GM12878 (cell line): Measurements from ENCODE around the gene HECTD3. TPM values are rescaled to one million over a fixed set of nuclear protein-coding genes. Genes with fewer than 3 reads are reported as not detected.
"Not testable (repeated sequence)": the region's sequence is repeated elsewhere in the genome, so short reads cannot be mapped to it uniquely, and the experiment has no call there.

Experiments
- ATAC-seq: fragments of 200-7000 bp; cut with Tn5 transposase; 3 replicates; pipeline ENCODE4 v1.9.1; 2020; ENCODE audit warnings: mild to moderate bottlenecking, moderate library complexity
- BruUV-seq: library from RNA; stranded (reverse); fragments of 400-500 nt; replicated peaks from 2 replicates; lab custom pipeline; 2021; lab: Mats Ljungman, UMichigan
- CTCF ChIA-PET: fragments of 300-600 bp; sonication (Branson Sonifier 250); formaldehyde crosslinking; extraction: SDS; loops from one replicate; lab custom pipeline; 2021; ENCODE audit warnings: inconsistent platforms; lab: Yijun Ruan, JAX
- POLR2A ChIA-PET: fragments of 350-600 bp; formaldehyde crosslinking; extraction: SDS; loops from one replicate; lab custom pipeline; 2021; ENCODE audit warnings: inconsistent platforms; lab: Charles Lee
- RAD21 ChIA-PET: fragments of 300-600 bp; sonication (Branson Sonifier 250); formaldehyde crosslinking; loops from one replicate; lab custom pipeline; 2023; ENCODE audit warnings: antibody characterized with exemption; ENCODE audit not compliant: unreplicated experiment; lab: Charles Lee
- SMC1A ChIA-PET: fragments of 300-600 bp; sonication (Branson Sonifier 250); formaldehyde crosslinking; loops from one replicate; lab custom pipeline; 2023; ENCODE audit not compliant: unreplicated experiment, uncharacterized antibody; lab: Charles Lee
- DNase-seq: peaks from one replicate; pipeline ENCODE4 v3.0.0-alpha.2; 2011; ENCODE audit warnings: low read depth, low spot score
- FAIRE-seq: peaks from 3 replicates; lab custom pipeline; 2011; peaks lifted over from hg19 to GRCh38; lab: Jason Lieb, UNC
- H2AFZ ChIP-seq: 2 replicates; pipeline ENCODE4 v1.6.0; 2011; ENCODE audit warnings: low read depth, low read length, control low read depth; ENCODE audit not compliant: control insufficient read depth
- H3K27ac ChIP-seq: 2 replicates; pipeline ENCODE4 v1.5.1; 2011; ENCODE audit warnings: control low read depth; ENCODE audit not compliant: control insufficient read depth, insufficient read depth
- H3K27me3 ChIP-seq, 2 experiments: replicated peaks in 1 of 2; 2 replicates each; pipeline versions ENCODE4 v1.6.0 to v1.6.1; 2011; ENCODE audit warnings: low read length in 1 of 2; ENCODE audit not compliant: control insufficient read depth in 2 of 2, insufficient read depth in 2 of 2
- H3K36me3 ChIP-seq, 2 experiments: 2 replicates each; pipeline ENCODE4 v1.5.1; 2011; ENCODE audit warnings: low read length in 1 of 2; ENCODE audit not compliant: control insufficient read depth in 2 of 2, insufficient read depth in 2 of 2
- H3K4me1 ChIP-seq: 2 replicates; pipeline ENCODE4 v1.6.1; 2011; ENCODE audit warnings: mild to moderate bottlenecking, low read length, moderate library complexity, mixed read lengths; ENCODE audit not compliant: control insufficient read depth, insufficient read depth
- H3K4me2 ChIP-seq: 2 replicates; pipeline ENCODE4 v1.6.0; 2011; ENCODE audit warnings: control low read depth; ENCODE audit not compliant: control insufficient read depth, insufficient read depth
- H3K4me3 ChIP-seq: fragments of 200-600 bp; sonication (generic); 2 replicates; pipeline ENCODE4 v1.5.1; 2016
- H3K79me2 ChIP-seq: 2 replicates; pipeline ENCODE4 v1.6.0; 2011; ENCODE audit warnings: low read length; ENCODE audit not compliant: control insufficient read depth, insufficient read depth
- H3K9ac ChIP-seq: 2 replicates; pipeline ENCODE4 v1.8.0; 2011; ENCODE audit warnings: low read length, control low read depth, mixed read lengths; ENCODE audit not compliant: control insufficient read depth, insufficient read depth
- H3K9me3 ChIP-seq: replicated peaks from 3 replicates; pipeline ENCODE4 v1.5.1; 2011; ENCODE audit warnings: mild to moderate bottlenecking, low read length; ENCODE audit not compliant: control insufficient read depth, insufficient read depth
- H4K20me1 ChIP-seq: 2 replicates; pipeline ENCODE4 v1.6.0; 2011; ENCODE audit not compliant: control insufficient read depth, insufficient read depth
- WGBS: methylation state at CpG from one replicate; pipeline ENCODE4 v1.1.6; 2016; ENCODE audit warnings: low lambda C conversion rate; ENCODE audit not compliant: insufficient replicate concordance, insufficient coverage; ENCODE audit errors: missing lambda C conversion rate; 5-methylcytosine and 5-hydroxymethylcytosine counted together
- in situ Hi-C: fragments of 300-500 bp; cut with MboI; formaldehyde crosslinking; loops from 9 replicates; pipeline ENCODE4 v1.14.3; 2018; ENCODE audit warnings: mixed read lengths
- intact Hi-C: fragments of 100-400 bp; cut with micrococcal nuclease; formaldehyde crosslinking; loops from one replicate; pipeline ENCODE4 v1.14.2; 2022; ENCODE audit not compliant: unreplicated experiment
- polyA plus RNA-seq, 11 experiments: library from polyadenylated mRNA; depleted of rRNA in 4 of 11; unstranded in 6 of 11; stranded (reverse) in 5 of 11; fragments of >200 nt; fragmentation: Nextera tagmentation in 4 of 11; fragmentation: Illumina TruSeq in 1 of 11; extraction: Ambion mirVana in 4 of 11; extraction: Trizol in 1 of 11; gene quantifications; 1 replicate in 1 of 11; 2 replicates in 10 of 11; pipeline versions ENCODE4 v1.2.1 to v1.2.3, GENCODE V29; 2011 to 2016; ENCODE audit warnings: inconsistent platforms in 2 of 11, missing spikeins in 2 of 11, low read depth in 1 of 11
- total RNA-seq, 4 experiments: library from RNA; depleted of rRNA in 3 of 4; stranded (reverse); fragments of >200 nt in 3 of 4; fragmentation: Illumina TruSeq in 1 of 4; extraction: Trizol in 1 of 4; gene quantifications; 2 replicates each; pipeline versions ENCODE4 v1.2.1 to v1.2.3, GENCODE V29; 2013 to 2021

The HECTD3 gene
- total and polyA plus RNA-seq, 10 of the 15 experiments (the other 5 are each of a cell fraction or from before 2014, with no cell fraction given), result 3.4 to 30.4 (median 22.6) TPM

DNA sequence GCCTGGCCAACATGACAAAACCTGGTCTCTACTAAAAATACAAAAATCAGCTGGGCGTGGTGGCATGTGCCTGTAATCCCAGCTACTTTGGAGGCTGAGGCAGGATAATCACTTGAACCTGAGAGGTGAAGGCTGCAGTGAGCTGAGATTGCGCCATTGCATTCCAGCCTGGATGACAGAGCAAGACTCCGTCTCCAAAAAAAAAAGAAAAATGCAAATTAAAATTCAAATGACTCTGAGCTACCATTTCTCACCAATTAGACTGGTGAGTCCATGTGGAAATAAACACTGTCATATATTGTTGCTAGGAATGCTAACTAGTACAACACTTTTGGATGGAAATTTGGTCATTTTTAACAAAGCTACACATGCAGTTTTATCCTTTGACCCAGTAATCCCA is 53.6 kb downstream of the HECTD3 start:
- ChIA-PET CTCF (interaction anchor here (1.1 kb wide), 2 partner anchors 13 to 55 kb away, joined by 3 to 4 read pairs; no protein-coding TSS in a partner anchor), SMC1A (interaction anchor here (1.2 to 2.1 kb wide), 2 partner anchors 9 to 112 kb away, joined by 3 to 4 read pairs; no protein-coding TSS in a partner anchor)
- H3K36me3 ChIP-seq, BruUV-seq, DNase-seq, ATAC-seq, H3K9ac ChIP-seq, H2AFZ ChIP-seq, RAD21 ChIA-PET, FAIRE-seq, intact Hi-C loops, in situ Hi-C loops, H3K79me2 ChIP-seq, H3K9me3 ChIP-seq, H3K4me2 ChIP-seq, H4K20me1 ChIP-seq, H3K4me1 ChIP-seq, H3K4me3 ChIP-seq, H3K27me3 ChIP-seq, POLR2A ChIA-PET, H3K27ac ChIP-seq: not testable (repeated sequence)
- WGBS, result 100% methylated on average over 3 of the region's 3 CpGs

DNA sequence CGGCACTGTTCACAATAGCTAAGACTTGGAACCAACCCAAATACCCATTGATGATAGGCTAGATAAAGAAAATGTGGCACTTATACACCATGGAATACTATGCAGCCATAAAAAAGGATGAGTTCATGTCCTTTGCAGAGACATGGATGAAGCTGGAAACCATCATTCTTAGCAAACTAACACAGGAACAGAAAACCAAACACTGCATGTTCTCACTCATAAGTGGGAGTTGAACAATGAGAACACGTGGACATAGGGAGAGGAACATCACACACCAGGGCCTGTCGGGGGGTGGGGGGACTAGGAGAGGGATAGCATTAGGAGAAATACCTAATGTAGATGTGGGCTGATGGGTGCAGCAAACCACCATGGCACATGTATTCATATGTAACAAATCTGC is 55.0 kb downstream of the HECTD3 start:
- CTCF ChIA-PET, POLR2A ChIA-PET, H3K9ac ChIP-seq, H3K4me1 ChIP-seq, H2AFZ ChIP-seq, H3K4me3 ChIP-seq, H3K9me3 ChIP-seq, H3K4me2 ChIP-seq, intact Hi-C loops, H3K27ac ChIP-seq, H3K79me2 ChIP-seq, DNase-seq, H3K27me3 ChIP-seq, H3K36me3 ChIP-seq, BruUV-seq, FAIRE-seq, H4K20me1 ChIP-seq, ATAC-seq, in situ Hi-C loops, RAD21 ChIA-PET: not testable (repeated sequence)
- 100% methylated on average over 3 of the region's 3 CpGs for WGBS
- SMC1A ChIA-PET, result interaction anchor here (0.7 to 2.1 kb wide), 2 partner anchors 110 to 213 kb away, joined by 3 to 4 read pairs; no protein-coding TSS in a partner anchor

Other genes with a start within 250 kb of the HECTD3 start
Only the 7 nearest of the 9 such genes appear.
- gene PLK3, start 210.9 kb downstream of the HECTD3 start, total RNA-seq (2014; rRNA removed), result 19.9 and 23.1 TPM in 2 replicates
- 8.1 and 9.0 TPM in 2 replicates for gene PLK3, start 210.9 kb downstream of the HECTD3 start, total RNA-seq (2014; rRNA removed; fragmentation: Illumina TruSeq; extraction: Trizol)
- gene PLK3, start 210.9 kb downstream of the HECTD3 start, total RNA-seq (2021), result 16.5 and 20.9 TPM in 2 replicates
- gene PLK3, start 210.9 kb downstream of the HECTD3 start, polyA plus RNA-seq (2011; rRNA removed), result 6.4 and 11.6 TPM in 2 replicates
- gene PLK3, start 210.9 kb downstream of the HECTD3 start, polyA plus RNA-seq (2014; fragmentation: Illumina TruSeq; extraction: Trizol), result 5.4 and 9.3 TPM in 2 replicates
- 1 to 10 TPM; 1.5 to 1.9 TPM for gene PLK3, start 210.9 kb downstream of the HECTD3 start, polyA plus RNA-seq (2014; fragmentation: Nextera tagmentation; extraction: Ambion mirVana)
- 23.2 and 29.2 TPM in 2 replicates for gene PLK3, start 210.9 kb downstream of the HECTD3 start, polyA plus RNA-seq (2014; rRNA removed)
- gene PLK3, start 210.9 kb downstream of the HECTD3 start, polyA plus RNA-seq (2016; fragmentation: Nextera tagmentation; extraction: Ambion mirVana), result 10 to 100 TPM; 12.5 to 17.5 TPM
- not detected in 2 replicates for gene DYNLT4, start 204.0 kb downstream of the HECTD3 start, total RNA-seq (2014; rRNA removed)
- not detected in 2 replicates for gene DYNLT4, start 204.0 kb downstream of the HECTD3 start, total RNA-seq (2014; rRNA removed; fragmentation: Illumina TruSeq; extraction: Trizol)
- 0.28 and 0.45 TPM in 2 replicates for gene DYNLT4, start 204.0 kb downstream of the HECTD3 start, total RNA-seq (2021)
- gene DYNLT4, start 204.0 kb downstream of the HECTD3 start, polyA plus RNA-seq (2011; rRNA removed), result not detected in 2 replicates
- not detected in 2 replicates for gene DYNLT4, start 204.0 kb downstream of the HECTD3 start, polyA plus RNA-seq (2014; fragmentation: Illumina TruSeq; extraction: Trizol)
- gene DYNLT4, start 204.0 kb downstream of the HECTD3 start, polyA plus RNA-seq (2014; fragmentation: Nextera tagmentation; extraction: Ambion mirVana), result not detected
- gene DYNLT4, start 204.0 kb downstream of the HECTD3 start, polyA plus RNA-seq (2014; rRNA removed), result not detected in 2 replicates
- under 1 TPM in 1 of 2 experiments, not detected in 1; 0.23 TPM for gene DYNLT4, start 204.0 kb downstream of the HECTD3 start, polyA plus RNA-seq (2016; fragmentation: Nextera tagmentation; extraction: Ambion mirVana)
- 0.44 and 1.1 TPM in 2 replicates for gene BTBD19, start 202.8 kb downstream of the HECTD3 start, total RNA-seq (2014; rRNA removed)
- gene BTBD19, start 202.8 kb downstream of the HECTD3 start, total RNA-seq (2014; rRNA removed; fragmentation: Illumina TruSeq; extraction: Trizol), result 0.18 and 0.45 TPM in 2 replicates
- gene BTBD19, start 202.8 kb downstream of the HECTD3 start, total RNA-seq (2021), result 1.6 and 2.7 TPM in 2 replicates
- 0.30 and 0.67 TPM in 2 replicates for gene BTBD19, start 202.8 kb downstream of the HECTD3 start, polyA plus RNA-seq (2011; rRNA removed)
- gene BTBD19, start 202.8 kb downstream of the HECTD3 start, polyA plus RNA-seq (2014; fragmentation: Illumina TruSeq; extraction: Trizol), result 0.29 and 0.37 TPM in 2 replicates
- under 1 TPM; 0.13 to 0.40 TPM for gene BTBD19, start 202.8 kb downstream of the HECTD3 start, polyA plus RNA-seq (2014; fragmentation: Nextera tagmentation; extraction: Ambion mirVana)
- 1.0 and 3.0 TPM in 2 replicates for gene BTBD19, start 202.8 kb downstream of the HECTD3 start, polyA plus RNA-seq (2014; rRNA removed)
- gene BTBD19, start 202.8 kb downstream of the HECTD3 start, polyA plus RNA-seq (2016; fragmentation: Nextera tagmentation; extraction: Ambion mirVana), result under 1 TPM; 0.18 to 0.23 TPM
- gene PTCH2, start 168.1 kb downstream of the HECTD3 start, total RNA-seq (2014; rRNA removed), result 0.11 and 0.27 TPM in 2 replicates
- 7.6 and 8.4 TPM in 2 replicates for gene PTCH2, start 168.1 kb downstream of the HECTD3 start, total RNA-seq (2014; rRNA removed; fragmentation: Illumina TruSeq; extraction: Trizol)
- 0.87 and 0.96 TPM in 2 replicates for gene PTCH2, start 168.1 kb downstream of the HECTD3 start, total RNA-seq (2021)
- gene PTCH2, start 168.1 kb downstream of the HECTD3 start, polyA plus RNA-seq (2011; rRNA removed), result 0.07 and 0.16 TPM in 2 replicates
- gene PTCH2, start 168.1 kb downstream of the HECTD3 start, polyA plus RNA-seq (2014; fragmentation: Illumina TruSeq; extraction: Trizol), result 0.03 TPM in 1 of 2 replicates, not detected in the other
- under 1 TPM; 0.06 to 0.18 TPM for gene PTCH2, start 168.1 kb downstream of the HECTD3 start, polyA plus RNA-seq (2014; fragmentation: Nextera tagmentation; extraction: Ambion mirVana)
- 0.06 and 0.09 TPM in 2 replicates for gene PTCH2, start 168.1 kb downstream of the HECTD3 start, polyA plus RNA-seq (2014; rRNA removed)
- under 1 TPM; 0.04 to 0.33 TPM for gene PTCH2, start 168.1 kb downstream of the HECTD3 start, polyA plus RNA-seq (2016; fragmentation: Nextera tagmentation; extraction: Ambion mirVana)
- gene EIF2B3, start 24.7 kb downstream of the HECTD3 start, total RNA-seq (2014; rRNA removed), result 31.2 TPM in 2 replicates
- gene EIF2B3, start 24.7 kb downstream of the HECTD3 start, total RNA-seq (2014; rRNA removed; fragmentation: Illumina TruSeq; extraction: Trizol), result 45.5 and 48.0 TPM in 2 replicates
- 35.3 and 35.9 TPM in 2 replicates for gene EIF2B3, start 24.7 kb downstream of the HECTD3 start, total RNA-seq (2021)
- 42.5 and 55.3 TPM in 2 replicates for gene EIF2B3, start 24.7 kb downstream of the HECTD3 start, polyA plus RNA-seq (2011; rRNA removed)
- gene EIF2B3, start 24.7 kb downstream of the HECTD3 start, polyA plus RNA-seq (2014; fragmentation: Illumina TruSeq; extraction: Trizol), result 39.7 and 54.5 TPM in 2 replicates
- gene EIF2B3, start 24.7 kb downstream of the HECTD3 start, polyA plus RNA-seq (2014; fragmentation: Nextera tagmentation; extraction: Ambion mirVana), result 100 to 1,000 TPM; 112 to 124 TPM
- gene EIF2B3, start 24.7 kb downstream of the HECTD3 start, polyA plus RNA-seq (2014; rRNA removed), result 29.7 and 30.5 TPM in 2 replicates
- gene EIF2B3, start 24.7 kb downstream of the HECTD3 start, polyA plus RNA-seq (2016; fragmentation: Nextera tagmentation; extraction: Ambion mirVana), result 10 to 100 TPM; 63.3 to 65.8 TPM
- gene UROD, start 930 bp upstream of the HECTD3 start, total RNA-seq (2014; rRNA removed), result 94.0 and 101 TPM in 2 replicates
- gene UROD, start 930 bp upstream of the HECTD3 start, total RNA-seq (2014; rRNA removed; fragmentation: Illumina TruSeq; extraction: Trizol), result 65.8 and 68.2 TPM in 2 replicates
- 66.2 and 73.7 TPM in 2 replicates for gene UROD, start 930 bp upstream of the HECTD3 start, total RNA-seq (2021)
- gene UROD, start 930 bp upstream of the HECTD3 start, polyA plus RNA-seq (2011; rRNA removed), result 44.3 and 70.7 TPM in 2 replicates
- gene UROD, start 930 bp upstream of the HECTD3 start, polyA plus RNA-seq (2014; fragmentation: Illumina TruSeq; extraction: Trizol), result 70.5 and 105 TPM in 2 replicates
- 100 to 1,000 TPM; 236 to 330 TPM for gene UROD, start 930 bp upstream of the HECTD3 start, polyA plus RNA-seq (2014; fragmentation: Nextera tagmentation; extraction: Ambion mirVana)
- gene UROD, start 930 bp upstream of the HECTD3 start, polyA plus RNA-seq (2014; rRNA removed), result 112 and 115 TPM in 2 replicates
- gene UROD, start 930 bp upstream of the HECTD3 start, polyA plus RNA-seq (2016; fragmentation: Nextera tagmentation; extraction: Ambion mirVana), result 100 to 1,000 TPM in 1 of 2 experiments, 10 to 100 TPM in 1; 99.5 to 124 TPM
- gene ZSWIM5, start 195.3 kb upstream of the HECTD3 start, total RNA-seq (2014; rRNA removed), result 0.23 and 0.33 TPM in 2 replicates
- 0.23 and 0.31 TPM in 2 replicates for gene ZSWIM5, start 195.3 kb upstream of the HECTD3 start, total RNA-seq (2014; rRNA removed; fragmentation: Illumina TruSeq; extraction: Trizol)
- gene ZSWIM5, start 195.3 kb upstream of the HECTD3 start, total RNA-seq (2021), result 0.74 and 0.97 TPM in 2 replicates
- gene ZSWIM5, start 195.3 kb upstream of the HECTD3 start, polyA plus RNA-seq (2011; rRNA removed), result 0.34 and 0.49 TPM in 2 replicates
- gene ZSWIM5, start 195.3 kb upstream of the HECTD3 start, polyA plus RNA-seq (2014; fragmentation: Illumina TruSeq; extraction: Trizol), result 0.40 and 0.43 TPM in 2 replicates
- under 1 TPM; 0.26 to 0.40 TPM for gene ZSWIM5, start 195.3 kb upstream of the HECTD3 start, polyA plus RNA-seq (2014; fragmentation: Nextera tagmentation; extraction: Ambion mirVana)
- 0.49 and 0.58 TPM in 2 replicates for gene ZSWIM5, start 195.3 kb upstream of the HECTD3 start, polyA plus RNA-seq (2014; rRNA removed)
- under 1 TPM in 1 of 2 experiments, not detected in 1; 0.07 TPM for gene ZSWIM5, start 195.3 kb upstream of the HECTD3 start, polyA plus RNA-seq (2016; fragmentation: Nextera tagmentation; extraction: Ambion mirVana)